Measurements from ENCODE around the gene CRYGN.

Gene CRYGN

GRCh38 chr7:151379193-151379520 lies 60.8 kb downstream of the CRYGN start:
- no peak overlapping the region for H3K27ac ChIP-seq
- H3K79me2 ChIP-seq (ENCODE audit: insufficient read depth, low read depth), result no peaks in the 10 kb centered on the region
- H2AFZ ChIP-seq (ENCODE audit: low read depth), result no peak overlapping the region
- no peaks in the 10 kb centered on the region for H4K20me1 ChIP-seq (ENCODE audit: insufficient read depth)
- H3K4me3 ChIP-seq (IDR thresholded peaks at IDR 0.05; ENCODE audit: insufficient read depth, low read depth, low read length), result no peak overlapping the region
- peaks cover 2% of the 10 kb centered on the region; the same call in 1 of the 2 replicates for H3K27me3 ChIP-seq (ENCODE audit: insufficient read depth, low read depth)
- no peak overlapping the region for H3K9ac ChIP-seq
- no peak overlapping the region for H3K4me2 ChIP-seq
- H3K36me3 ChIP-seq (ENCODE audit: insufficient read depth), result no peaks in the 10 kb centered on the region
- H3K4me1 ChIP-seq (ENCODE audit: low read depth, poor library complexity, severe bottlenecking), result no peaks in the 10 kb centered on the region
- no peak for TF ChIP-seq CTCF (conservative IDR thresholded peaks at IDR 0.05; ENCODE audit: low read depth, low read length)

Measured in KMS-11 (cell line).